CD4-positive, alpha-beta T cell (primary cell): Measurements from ENCODE around the gene PDE7B. TPM values are rescaled to one million over a fixed set of nuclear protein-coding genes. Genes with fewer than 3 reads are reported as not detected.

ENCODE experiments used
- ATAC-seq: fragments of 200-7000 bp; cut with Tn5 transposase; one replicate; pipeline ENCODE4 v1.10.0; 2022; ENCODE audit warnings: mild to moderate bottlenecking; ENCODE audit not compliant: poor library complexity
- CTCF ChIA-PET: fragments of 350-600 bp; sonication (Branson Sonifier 250); formaldehyde crosslinking; loops from one replicate; lab custom pipeline; 2021; ENCODE audit warnings: antibody characterized with exemption, inconsistent platforms; lab: Charles Lee
- POLR2A ChIA-PET: fragments of 350-600 bp; sonication (Branson Sonifier 250); formaldehyde crosslinking; loops from one replicate; lab custom pipeline; 2021; ENCODE audit warnings: antibody characterized with exemption, inconsistent platforms; lab: Charles Lee
- DNase-seq, 14 experiments: peaks; one replicate each; pipeline ENCODE4 v3.0.0-alpha.2; 2013 to 2020; ENCODE audit warnings: mixed read lengths in 2 of 14
- H3K27ac ChIP-seq, 2 donors: one replicate each; pipeline versions ENCODE4 v1.5.1 to v1.7.0; 2013; ENCODE audit warnings: low read length in 2 of 2, low read depth in 1 of 2, mild to moderate bottlenecking in 1 of 2
- H3K27me3 ChIP-seq, 2 experiments: 1 replicate in 1 of 2; 2 replicates in 1 of 2; pipeline versions ENCODE4 v1.6.1 to v1.7.0; 2013; ENCODE audit warnings: low read length in 2 of 2, control low read depth in 1 of 2, mild to moderate bottlenecking in 1 of 2, moderate library complexity in 1 of 2; ENCODE audit not compliant: insufficient read depth in 2 of 2, control insufficient read depth in 1 of 2
- H3K36me3 ChIP-seq: one replicate; pipeline ENCODE4 v1.6.1; 2013; ENCODE audit warnings: low read length, control low read depth; ENCODE audit not compliant: insufficient read depth
- H3K4me1 ChIP-seq: one replicate; pipeline ENCODE4 v1.6.1; 2013; ENCODE audit warnings: low read length, control low read depth; ENCODE audit not compliant: insufficient read depth
- H3K4me3 ChIP-seq: one replicate; pipeline ENCODE4 v1.5.1; 2013; ENCODE audit warnings: mild to moderate bottlenecking, low read length, moderate library complexity
- H3K9me3 ChIP-seq, 2 experiments: 1 replicate in 1 of 2; 2 replicates in 1 of 2; pipeline versions ENCODE4 v1.6.1 to v1.7.0; 2013; ENCODE audit warnings: low read length in 2 of 2, mild to moderate bottlenecking in 2 of 2, control low read depth in 1 of 2, moderate library complexity in 1 of 2; ENCODE audit not compliant: control insufficient read depth in 1 of 2, insufficient read depth in 1 of 2
- H3K27ac Mint-ChIP-seq: one replicate; pipeline ENCODE4 v1.8.0; 2020; ENCODE audit warnings: mixed read lengths
- H3K27me3 Mint-ChIP-seq: one replicate; pipeline ENCODE4 v1.8.0; 2021; ENCODE audit warnings: mixed read lengths
- H3K36me3 Mint-ChIP-seq: one replicate; pipeline ENCODE4 v1.8.0; 2021; ENCODE audit warnings: low read depth, mixed read lengths
- H3K4me1 Mint-ChIP-seq: one replicate; pipeline ENCODE4 v1.8.0; 2021; ENCODE audit warnings: low read depth, mixed read lengths
- H3K4me3 Mint-ChIP-seq: one replicate; pipeline ENCODE4 v1.8.0; 2020; ENCODE audit warnings: mild to moderate bottlenecking, mixed read lengths
- H3K9me3 Mint-ChIP-seq: one replicate; pipeline ENCODE4 v1.8.0; 2020; ENCODE audit warnings: mixed read lengths
- intact Hi-C, 2 experiments: fragments of 100-400 bp; cut with DNase I in 1 of 2; cut with micrococcal nuclease in 1 of 2; formaldehyde crosslinking; loops; one replicate each; pipeline versions ENCODE4 v1.15.1 to v1.9.0; 2023 to 2025; cut with DNase I, micrococcal nuclease
- total RNA-seq, 174 experiments: library from RNA in 2 of 174; stranded (reverse) in 2 of 174; gene quantifications; one replicate each; pipeline ENCODE4 v1.2.3 and lab custom pipeline; 2021 to 2026
- TF ChIP-seq, protein P1 (sequence below): fragments of 200-600 bp; IDR thresholded peaks from one replicate; pipeline ENCODE4 v1.8.0; 2022; ENCODE audit warnings: antibody characterized with exemption, mild to moderate bottlenecking

The PDE7B gene
- total RNA-seq, 2 experiments from 2014 or later = 0.25 to 0.34 TPM

DNA sequence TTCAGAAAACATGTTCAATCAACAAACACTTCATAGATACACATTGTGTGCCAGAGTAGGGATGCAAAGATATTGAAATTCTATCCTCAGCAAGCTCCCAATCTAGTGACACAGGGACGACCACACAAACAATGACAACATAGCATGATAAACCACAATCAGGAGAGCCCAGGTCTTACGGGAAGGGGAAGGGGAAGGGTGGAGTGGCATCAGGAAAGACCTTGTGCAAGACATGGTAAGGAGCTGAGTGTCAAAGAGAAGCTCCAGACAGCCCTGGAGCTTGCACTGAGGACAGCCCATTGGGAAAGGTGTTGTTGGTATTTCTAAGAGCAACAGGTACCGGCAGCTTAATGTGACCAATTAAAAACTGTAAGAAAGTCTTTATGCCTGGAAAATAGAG is 103.6 kb downstream of the PDE7B start:
- Mint-ChIP-seq H3K27me3 (no peaks in the 10 kb centered on the region), H3K9me3 (no peaks in the 10 kb centered on the region), H3K36me3 (no peaks in the 10 kb centered on the region), H3K4me3 (no peak overlapping the region), H3K4me1 (no peaks in the 10 kb centered on the region), H3K27ac (no peak overlapping the region)
- H3K27ac ChIP-seq = no peak overlapping the region
- ChIA-PET CTCF (no interaction called here), POLR2A (no interaction called here)
- DNase-seq = no peak
- H3K9me3 ChIP-seq = no peaks in the 10 kb centered on the region
- H3K4me3 ChIP-seq = no peak overlapping the region
- ATAC-seq = no peak
- H3K4me1 ChIP-seq = no peaks in the 10 kb centered on the region
- H3K27me3 ChIP-seq = no peaks in the 10 kb centered on the region
- H3K36me3 ChIP-seq = no peaks in the 10 kb centered on the region
- intact Hi-C loops = no loop called here
- TF ChIP-seq, protein P1, sequence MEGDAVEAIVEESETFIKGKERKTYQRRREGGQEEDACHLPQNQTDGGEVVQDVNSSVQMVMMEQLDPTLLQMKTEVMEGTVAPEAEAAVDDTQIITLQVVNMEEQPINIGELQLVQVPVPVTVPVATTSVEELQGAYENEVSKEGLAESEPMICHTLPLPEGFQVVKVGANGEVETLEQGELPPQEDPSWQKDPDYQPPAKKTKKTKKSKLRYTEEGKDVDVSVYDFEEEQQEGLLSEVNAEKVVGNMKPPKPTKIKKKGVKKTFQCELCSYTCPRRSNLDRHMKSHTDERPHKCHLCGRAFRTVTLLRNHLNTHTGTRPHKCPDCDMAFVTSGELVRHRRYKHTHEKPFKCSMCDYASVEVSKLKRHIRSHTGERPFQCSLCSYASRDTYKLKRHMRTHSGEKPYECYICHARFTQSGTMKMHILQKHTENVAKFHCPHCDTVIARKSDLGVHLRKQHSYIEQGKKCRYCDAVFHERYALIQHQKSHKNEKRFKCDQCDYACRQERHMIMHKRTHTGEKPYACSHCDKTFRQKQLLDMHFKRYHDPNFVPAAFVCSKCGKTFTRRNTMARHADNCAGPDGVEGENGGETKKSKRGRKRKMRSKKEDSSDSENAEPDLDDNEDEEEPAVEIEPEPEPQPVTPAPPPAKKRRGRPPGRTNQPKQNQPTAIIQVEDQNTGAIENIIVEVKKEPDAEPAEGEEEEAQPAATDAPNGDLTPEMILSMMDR = no peak

DNA sequence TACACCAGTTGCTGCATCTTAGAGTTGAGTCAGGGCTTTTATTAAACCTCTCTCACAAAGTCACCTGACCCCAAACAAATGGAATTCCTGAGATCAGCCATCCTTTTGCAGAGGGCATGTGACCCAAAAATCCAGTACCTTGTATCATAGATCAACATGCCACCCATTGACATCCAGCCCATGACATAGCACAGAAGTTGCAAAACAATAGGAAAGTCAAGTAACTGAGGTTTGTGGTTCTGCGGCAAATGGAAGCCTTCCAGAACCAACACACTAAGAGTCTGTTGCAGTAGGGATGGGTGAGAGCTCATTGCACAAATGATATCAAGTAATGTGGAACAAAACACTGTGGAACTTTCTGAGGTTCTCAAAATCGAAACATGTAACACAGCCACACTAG is 111.2 kb downstream of the PDE7B start:
- Histone ChIP-seq H3K9me3 (peaks cover 0 to 10% of the 10 kb centered on the region in 2 experiments), H3K4me1 (no peaks in the 10 kb centered on the region), H3K4me3 (no peak overlapping the region), H3K36me3 (no peaks in the 10 kb centered on the region), H3K27me3 (no peaks in the 10 kb centered on the region), H3K27ac (no peak overlapping the region)
- intact Hi-C loops = no loop called here
- peaks cover 10% of the 10 kb centered on the region for H3K9me3 Mint-ChIP-seq
- no peak overlapping the region for H3K27ac Mint-ChIP-seq
- peaks cover 3% of the 10 kb centered on the region for H3K36me3 Mint-ChIP-seq
- H3K27me3 Mint-ChIP-seq = no peaks in the 10 kb centered on the region
- no peak for ATAC-seq
- ChIA-PET CTCF (no interaction called here), POLR2A (no interaction called here)
- no peak for DNase-seq
- H3K4me1 Mint-ChIP-seq = no peaks in the 10 kb centered on the region
- TF ChIP-seq, protein P1 = no peak
- no peak overlapping the region for H3K4me3 Mint-ChIP-seq

DNA sequence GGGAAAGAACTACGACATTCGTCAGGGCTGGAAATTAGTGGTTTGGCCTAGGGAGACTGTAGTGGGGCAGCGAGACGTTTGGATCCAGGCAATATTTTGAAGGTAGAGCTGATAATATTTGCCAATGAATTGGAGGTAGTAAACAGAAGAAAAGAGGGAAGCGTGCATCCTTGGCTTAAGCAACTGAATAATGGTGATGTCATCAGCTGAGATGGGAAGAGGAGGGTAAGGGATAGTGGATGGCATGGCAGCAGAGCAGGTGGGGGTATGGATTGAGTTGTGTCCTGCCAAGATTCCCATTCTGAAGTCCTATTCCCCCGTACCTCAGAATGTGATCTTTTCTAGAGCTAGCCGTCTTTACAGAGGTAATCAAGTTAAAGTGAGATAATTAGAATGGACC is 119.2 kb downstream of the PDE7B start:
- TF ChIP-seq, protein P1 = no peak
- Mint-ChIP-seq H3K27me3 (no peaks in the 10 kb centered on the region), H3K4me1 (no peaks in the 10 kb centered on the region), H3K9me3 (peaks cover 4% of the 10 kb centered on the region), H3K36me3 (no peaks in the 10 kb centered on the region), H3K4me3 (no peak overlapping the region), H3K27ac (no peak overlapping the region)
- Histone ChIP-seq H3K4me1 (no peaks in the 10 kb centered on the region), H3K27ac (no peak overlapping the region), H3K27me3 (no peaks in the 10 kb centered on the region), H3K9me3 (no peaks in the 10 kb centered on the region), H3K4me3 (no peak overlapping the region), H3K36me3 (no peaks in the 10 kb centered on the region)
- no peak for ATAC-seq
- intact Hi-C loops = no loop called here
- DNase-seq = no peak
- ChIA-PET POLR2A (no interaction called here), CTCF (no interaction called here)
